Measurements from ENCODE around the gene OGFOD2. TPM values are rescaled to one million over a fixed set of nuclear protein-coding genes. Genes with fewer than 3 reads are reported as not detected.

The OGFOD2 gene
- total RNA-seq, 1 donor from 2014 or later = 18.1 TPM

GRCh38 chr12:123027726-123028445, 52.8 kb downstream of the OGFOD2 start:
- Mint-ChIP-seq H3K4me3 (no peak overlapping the region), H3K27me3 (ENCODE audit: low read depth) (no peaks in the 10 kb centered on the region), H3K9me3 (no peaks in the 10 kb centered on the region), H3K27ac (ENCODE audit: unreplicated experiment) (peak overlapping the region; percentile 71), H3K4me1 (no peaks in the 10 kb centered on the region), H3K36me3 (ENCODE audit: low read depth) (no peaks in the 10 kb centered on the region)
- no peak for TF ChIP-seq CTCF (conservative IDR thresholded peaks at IDR 0.05)
- no peak for DNase-seq (ENCODE audit: low read depth, low spot score)

- H3K4me3 Mint-ChIP-seq = no peak overlapping the region
- H3K36me3 Mint-ChIP-seq (ENCODE audit: low read depth) = no peaks in the 10 kb centered on the region
- TF ChIP-seq CTCF (conservative IDR thresholded peaks at IDR 0.05) = no peak
- H3K27ac Mint-ChIP-seq (ENCODE audit: unreplicated experiment) = no peak overlapping the region
- H3K27me3 Mint-ChIP-seq (ENCODE audit: low read depth) = no peaks in the 10 kb centered on the region
- DNase-seq (ENCODE audit: low read depth, low spot score) = no peak
- H3K9me3 Mint-ChIP-seq = no peaks in the 10 kb centered on the region
- H3K4me1 Mint-ChIP-seq = no peaks in the 10 kb centered on the region
Measured at GRCh38 chr12:123028475-123028874, 53.4 kb downstream of the OGFOD2 start.

GRCh38 chr12:123029550-123029949, 54.5 kb downstream of the OGFOD2 start:
- Mint-ChIP-seq H3K27ac (ENCODE audit: unreplicated experiment) (no peak overlapping the region), H3K27me3 (ENCODE audit: low read depth) (no peaks in the 10 kb centered on the region), H3K4me3 (no peak overlapping the region), H3K4me1 (no peaks in the 10 kb centered on the region), H3K9me3 (no peaks in the 10 kb centered on the region), H3K36me3 (ENCODE audit: low read depth) (no peaks in the 10 kb centered on the region)
- DNase-seq (ENCODE audit: low read depth, low spot score) = no peak
- TF ChIP-seq CTCF (conservative IDR thresholded peaks at IDR 0.05) = no peak

Small RNA genes within 50 kb of the gene (microRNA-seq; reads per million reads assigned to microRNA genes)
- gene MIR4304 = not detected

Other genes starting within 250 kb of the OGFOD2 start
- gene HCAR1, start 244.4 kb upstream of the OGFOD2 start, total RNA-seq = not detected in 2 replicates
- 67.0 and 72.5 TPM in 2 replicates for gene DENR, start 222.4 kb upstream of the OGFOD2 start, total RNA-seq
- 0.96 and 1.5 TPM in 2 replicates for gene CCDC62, start 200.7 kb upstream of the OGFOD2 start, total RNA-seq
- gene HIP1R, start 139.8 kb upstream of the OGFOD2 start, total RNA-seq = 20.7 and 23.2 TPM in 2 replicates
- 40.9 and 41.5 TPM in 2 replicates for gene VPS37B, start 79.1 kb upstream of the OGFOD2 start, total RNA-seq
- gene ABCB9, start 8.8 kb upstream of the OGFOD2 start, total RNA-seq = 14.2 and 16.3 TPM in 2 replicates
- 173 and 180 TPM in 2 replicates for gene ARL6IP4, start 5.4 kb downstream of the OGFOD2 start, total RNA-seq
- gene PITPNM2, start 175.8 kb downstream of the OGFOD2 start, total RNA-seq = 7.2 and 9.5 TPM in 2 replicates